Central memory CD4-positive, alpha-beta T cell (primary cell): ENCODE results near the gene EDN2.

Experiments used
- DNase-seq: peaks from one replicate; pipeline ENCODE4 v3.0.0; 2022

The EDN2 gene

DNA sequence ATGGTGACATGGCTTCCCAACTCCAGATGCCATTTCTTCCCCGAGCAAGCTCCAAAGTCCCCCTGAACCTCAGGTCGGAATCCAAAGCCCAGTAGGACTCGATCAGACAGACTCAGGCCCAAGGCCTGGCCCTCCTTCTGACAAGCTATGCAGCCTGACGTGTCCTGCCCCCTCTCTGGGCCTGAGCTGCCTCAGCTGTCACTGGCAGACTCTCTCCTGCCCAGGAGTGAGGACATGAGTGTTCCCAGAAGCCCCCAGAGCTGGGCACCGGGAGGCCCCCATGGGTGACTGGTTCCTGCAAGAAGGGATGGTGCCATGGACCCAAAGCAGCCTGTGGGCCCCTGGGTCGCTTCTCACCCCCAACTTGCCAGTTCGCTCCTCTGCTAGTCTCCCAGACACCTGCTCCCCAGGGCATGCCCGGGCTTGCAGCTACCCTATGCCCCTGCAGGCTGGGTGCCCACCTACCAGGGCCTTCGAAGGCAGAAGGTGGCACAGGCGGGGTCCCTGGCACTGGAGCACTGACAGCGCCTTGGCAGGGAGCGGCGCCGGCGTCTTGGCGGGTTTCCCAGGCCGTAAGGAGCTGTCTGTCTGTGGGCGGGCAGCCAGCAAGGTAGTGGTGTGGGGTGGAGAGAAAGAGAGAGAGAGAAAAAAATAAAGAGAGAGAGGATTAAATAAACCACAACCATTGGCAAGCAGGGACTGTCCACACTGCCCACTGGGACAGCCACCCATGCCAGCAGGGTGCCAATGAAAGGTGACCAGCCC, 2.3 kb downstream of the EDN2 start:
- no peak for DNase-seq

- no peak for DNase-seq
Measured at GRCh38 chr1:41481109-41481775, 3.2 kb downstream of the EDN2 start.

DNA sequence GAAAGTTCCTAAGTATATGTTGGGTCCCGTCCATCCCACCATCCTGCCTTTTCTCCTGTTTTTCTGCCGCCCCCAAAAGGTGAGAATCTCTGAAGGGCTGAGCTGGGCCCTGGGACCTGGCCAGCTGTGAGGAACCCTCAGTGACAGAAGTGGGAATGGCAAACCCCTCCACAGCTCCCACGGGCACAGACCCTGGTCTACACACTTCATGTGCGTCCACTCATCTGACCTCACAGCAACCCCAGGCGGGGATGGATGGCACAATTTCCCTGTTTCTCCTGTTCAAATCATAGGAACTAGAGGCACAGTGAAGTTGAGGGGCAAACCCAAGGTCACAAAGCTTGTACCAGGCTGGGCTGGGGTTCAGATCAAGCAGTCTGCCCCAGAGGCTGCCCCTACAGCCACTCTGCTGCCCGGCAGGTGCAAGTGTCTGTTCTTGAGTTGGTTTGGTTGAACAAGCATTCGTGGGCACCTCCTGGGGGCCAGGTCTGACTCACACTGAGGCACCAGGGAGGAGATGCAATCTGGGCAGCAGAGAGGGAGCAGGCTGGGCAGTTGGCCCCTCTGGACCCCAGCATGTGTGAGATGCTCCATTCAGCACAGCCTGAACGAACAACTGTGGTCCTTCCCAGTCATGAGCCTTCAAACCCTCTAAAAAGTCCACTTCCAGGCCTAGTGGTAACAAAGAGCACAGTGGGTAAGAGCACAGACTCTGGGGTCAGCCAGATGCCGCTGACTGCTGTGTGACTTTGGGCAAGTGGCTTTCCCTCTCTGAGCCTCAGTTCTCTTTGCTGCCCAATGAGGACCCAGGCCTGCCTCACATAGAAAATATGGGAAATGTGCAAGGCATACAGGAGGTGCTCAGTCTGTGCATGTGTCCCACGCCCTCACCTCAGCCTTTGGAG, 4.0 kb downstream of the EDN2 start:
- DNase-seq: no peak

- DNase-seq: no peak
Measured at GRCh38 chr1:41479808-41480160, 4.7 kb downstream of the EDN2 start.

GRCh38 chr1:41479000-41479807, 5.3 kb downstream of the EDN2 start:
- DNase-seq: no peak

GRCh38 chr1:41478118-41478748, 6.2 kb downstream of the EDN2 start:
- DNase-seq: no peak

DNA sequence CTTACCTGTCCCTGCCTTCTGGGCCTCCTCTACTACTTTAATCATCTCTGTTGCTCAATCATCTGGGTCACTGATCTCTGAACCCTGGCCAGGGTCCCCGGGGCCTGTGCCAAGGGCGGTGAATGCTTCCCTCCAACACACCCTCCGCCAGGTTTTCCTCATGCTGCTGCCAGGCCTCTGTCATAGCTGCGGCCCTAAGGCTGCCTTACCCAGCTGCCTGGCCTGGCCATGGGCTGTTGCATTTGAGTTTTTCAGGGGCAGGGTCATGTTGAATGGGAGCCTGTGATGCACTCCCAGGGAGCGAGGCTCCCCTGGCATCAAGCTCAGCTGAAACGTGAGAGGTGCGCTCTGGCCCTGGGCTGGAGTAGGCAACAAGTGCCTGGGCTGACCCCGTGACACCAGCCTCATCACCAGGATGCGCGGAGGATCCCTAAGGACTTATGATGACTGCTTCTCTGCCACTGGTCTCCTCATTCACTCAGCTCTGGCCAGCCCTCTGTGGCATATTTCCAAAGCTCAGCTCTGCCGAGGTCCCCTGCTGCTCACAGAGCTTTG, 7.6 kb downstream of the EDN2 start:
- DNase-seq: no peak

DNA sequence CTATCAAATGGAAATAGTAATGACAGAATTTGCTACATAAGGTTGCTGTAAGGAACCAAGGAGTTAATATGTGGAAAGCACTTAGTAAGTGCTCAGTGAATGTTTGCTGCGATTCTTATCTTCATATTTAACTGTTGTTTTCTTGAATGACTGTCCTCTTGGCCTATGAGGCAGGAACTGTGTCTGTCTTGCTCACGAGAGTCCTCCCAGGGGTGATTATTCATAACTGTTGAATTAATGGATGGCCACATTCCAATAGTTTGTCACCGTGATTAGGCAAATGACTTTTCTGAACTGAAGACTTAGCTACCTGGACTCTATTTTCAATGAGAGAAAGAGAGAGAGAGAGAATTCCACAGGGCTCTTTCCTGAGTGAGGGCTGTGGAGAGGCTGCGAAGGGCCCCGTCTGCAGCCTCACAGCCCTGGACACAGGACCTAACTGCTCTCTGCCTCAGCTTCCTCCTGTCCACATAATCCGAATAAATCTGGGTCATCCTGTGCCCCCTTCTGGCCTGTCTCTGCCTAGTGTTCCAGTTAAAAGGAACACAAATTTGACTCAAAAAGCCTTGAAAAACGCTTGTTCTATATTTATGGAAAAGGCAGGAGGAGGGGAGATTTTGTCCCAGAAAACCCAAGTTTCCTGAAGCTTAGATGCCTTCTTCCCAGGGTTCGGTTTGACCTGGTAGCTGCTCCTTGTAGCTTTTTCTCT, 8.5 kb downstream of the EDN2 start:
- DNase-seq: no peak

DNA sequence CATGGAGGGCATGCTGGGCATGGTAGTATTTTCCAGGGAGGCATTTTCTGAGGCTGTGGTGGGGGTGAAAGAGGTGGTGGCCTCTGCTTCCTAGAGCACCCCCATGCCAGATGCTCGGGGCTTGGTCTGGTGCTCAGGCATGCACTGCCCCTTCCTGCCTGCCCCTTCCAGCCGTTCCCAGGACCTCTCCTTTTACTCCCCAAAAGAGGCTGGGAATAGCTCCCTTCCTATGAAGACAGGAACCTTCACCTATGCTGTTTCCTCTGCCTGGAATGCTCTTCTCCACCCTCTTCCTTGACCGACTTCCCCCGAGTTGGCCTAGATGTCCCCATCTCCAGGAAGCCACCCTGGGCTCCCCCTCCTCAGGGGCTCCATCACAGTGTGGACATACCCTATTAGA, 9.1 kb downstream of the EDN2 start:
- DNase-seq: no peak

DNA sequence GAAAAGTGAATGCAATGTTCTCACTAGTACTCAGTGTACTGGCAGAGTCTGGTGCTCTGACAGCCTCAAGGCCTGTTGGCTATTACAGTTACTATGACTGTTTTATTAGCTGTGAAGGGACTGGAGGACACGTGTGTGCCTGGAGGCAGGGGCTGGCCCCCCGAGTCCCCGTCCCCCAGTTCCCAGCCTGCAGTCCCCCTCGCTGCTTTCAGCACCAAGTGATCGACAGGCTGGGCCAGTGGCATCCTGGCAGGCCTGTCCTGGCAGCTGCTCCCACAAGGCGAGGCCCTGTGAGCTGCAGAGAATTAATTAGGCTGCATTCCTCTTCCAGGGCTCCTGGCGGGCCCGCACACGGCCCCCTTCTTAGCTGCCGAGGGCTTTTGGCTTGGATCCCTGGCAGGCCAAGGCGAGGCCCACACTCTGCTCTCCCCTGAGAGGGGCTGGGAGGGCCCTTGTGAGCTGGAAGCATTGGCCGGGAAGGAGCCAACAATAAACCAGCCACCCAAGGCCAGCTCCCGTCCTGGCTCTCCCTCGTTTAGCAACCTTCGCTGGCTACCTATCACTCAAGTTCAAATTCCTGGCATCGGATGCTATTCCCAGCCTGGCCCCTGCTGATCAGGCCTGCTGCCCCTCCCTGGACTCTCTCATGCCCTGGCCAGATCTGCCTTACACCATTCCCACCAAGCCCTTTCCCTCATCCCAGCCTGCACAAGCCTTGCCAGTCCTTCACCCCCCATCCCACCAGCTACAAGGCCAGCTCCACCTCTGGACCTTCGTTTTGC, 9.8 kb downstream of the EDN2 start:
- DNase-seq: no peak

DNA sequence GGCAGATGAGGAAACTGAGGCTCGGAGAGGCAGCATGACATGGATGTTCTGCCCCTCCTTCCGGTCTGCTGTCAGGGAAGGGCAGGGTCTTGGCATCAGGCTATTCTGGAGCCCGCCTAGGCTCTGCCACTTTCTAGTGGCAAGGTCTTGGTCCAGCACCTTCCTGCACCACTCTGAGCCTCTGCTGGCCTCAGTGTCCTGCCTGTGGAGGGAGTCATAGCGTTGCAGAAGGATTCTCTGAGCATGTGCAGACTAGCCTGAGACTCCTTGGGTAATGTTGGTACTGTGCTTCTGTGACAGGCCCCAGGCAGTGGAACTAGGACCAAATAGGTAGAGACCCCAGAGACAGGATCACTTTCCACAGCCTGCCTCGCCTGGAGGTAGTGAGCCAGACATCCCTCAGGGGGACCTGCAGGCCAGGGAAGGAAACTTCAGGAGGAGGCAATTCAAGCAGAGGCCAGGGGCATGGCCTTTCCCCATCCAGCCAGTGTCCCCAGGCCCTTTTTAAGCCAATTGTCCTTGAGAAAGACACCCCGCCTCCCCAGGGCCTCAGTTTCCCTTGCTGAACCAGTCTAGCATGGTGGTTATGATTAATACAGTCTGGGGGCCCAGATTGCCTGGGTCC, 10.6 kb downstream of the EDN2 start:
- no peak for DNase-seq

DNA sequence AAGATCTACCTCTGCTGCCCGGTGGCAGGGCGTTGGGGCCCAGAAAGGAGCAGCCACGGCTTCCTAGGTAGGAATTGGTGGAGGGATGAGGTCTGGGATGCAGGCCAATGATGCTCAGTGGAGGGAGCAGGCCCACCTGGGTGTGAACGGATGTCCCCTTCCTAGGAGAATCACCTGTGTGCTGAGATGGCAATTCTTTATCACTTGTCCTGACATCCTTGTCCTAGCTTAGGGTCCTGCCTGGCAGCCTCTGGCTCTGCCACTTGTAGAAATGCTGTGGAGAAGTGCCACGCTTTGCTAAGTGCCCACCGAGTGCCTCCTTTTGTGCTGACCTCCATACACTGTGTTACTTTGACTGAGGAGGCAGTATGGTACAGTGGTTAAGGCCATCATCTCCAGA, 12.8 kb downstream of the EDN2 start:
- no peak for DNase-seq

GRCh38 chr1:41469706-41470105, 14.8 kb downstream of the EDN2 start:
- DNase-seq: no peak

DNA sequence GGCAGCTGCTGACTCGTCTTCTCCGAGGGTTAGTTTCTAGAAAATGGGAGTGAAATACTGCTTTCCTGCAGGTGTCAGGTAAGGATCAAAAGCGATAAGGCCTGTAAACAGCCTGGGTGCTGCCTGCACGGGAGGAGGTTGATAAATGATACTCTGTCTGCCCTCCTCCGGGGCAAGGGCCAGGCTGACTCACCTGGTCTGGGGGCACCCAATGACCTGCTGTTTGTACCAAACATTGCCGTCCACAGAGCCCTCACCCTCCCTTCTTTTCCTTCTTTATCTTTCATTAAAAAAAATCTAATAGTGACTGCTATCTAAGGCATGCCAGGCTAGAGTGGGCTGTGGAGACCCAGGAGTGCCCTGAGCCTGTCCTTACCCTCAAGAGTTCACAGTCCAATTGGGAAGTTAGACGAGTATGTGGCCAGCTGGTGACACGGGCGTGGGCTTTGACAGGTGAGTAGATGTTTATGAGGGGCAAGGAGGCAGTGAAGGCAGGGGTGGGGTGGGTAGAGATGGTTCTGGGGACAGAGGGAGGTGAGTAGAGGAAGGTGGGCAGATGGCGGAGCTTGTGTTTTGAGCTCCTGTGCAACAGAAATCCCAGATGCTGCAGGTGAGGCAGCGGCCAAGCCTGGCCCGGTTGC, 16.2 kb downstream of the EDN2 start:
- no peak for DNase-seq

DNA sequence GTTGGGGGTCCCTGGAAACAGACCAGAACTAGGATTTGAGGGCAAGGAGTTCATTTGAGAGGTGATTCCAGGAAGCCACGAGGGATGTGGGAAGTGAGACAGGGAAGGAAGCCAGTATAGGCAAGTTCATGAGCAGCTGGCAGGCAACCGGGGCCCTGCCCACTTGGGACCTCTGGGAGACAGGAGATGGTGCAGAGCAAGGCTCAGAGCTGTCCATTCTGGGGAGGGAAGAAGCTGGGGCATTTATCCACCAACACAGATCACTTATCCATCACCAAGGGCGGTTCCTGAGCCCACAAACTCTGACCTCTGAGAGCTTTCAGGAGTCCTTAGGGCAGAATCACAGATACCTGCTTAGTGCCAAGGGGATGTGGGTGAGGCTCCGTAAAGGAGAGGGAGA, 16.8 kb downstream of the EDN2 start:
- DNase-seq: no peak

DNA sequence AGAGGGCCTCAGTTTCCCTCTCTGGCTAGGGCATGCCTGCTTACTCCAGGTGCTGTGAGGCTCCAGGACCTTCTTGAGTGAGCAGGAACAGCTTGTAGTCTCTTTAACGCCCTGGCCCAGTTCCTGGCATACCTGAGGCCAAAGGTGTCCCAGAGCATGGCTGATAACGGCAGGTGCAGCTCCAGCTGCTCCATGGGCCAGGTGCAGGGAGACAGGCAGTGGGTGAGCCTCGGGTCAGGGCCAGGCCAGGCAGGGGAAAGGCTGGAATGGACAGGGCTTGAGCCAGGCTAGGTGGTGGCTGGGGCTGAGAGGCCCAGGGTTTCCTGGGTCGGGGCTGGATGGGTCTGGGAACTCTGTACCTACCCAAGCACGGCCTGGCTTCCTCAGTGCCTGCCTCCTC, 18.3 kb downstream of the EDN2 start:
- no peak for DNase-seq

DNA sequence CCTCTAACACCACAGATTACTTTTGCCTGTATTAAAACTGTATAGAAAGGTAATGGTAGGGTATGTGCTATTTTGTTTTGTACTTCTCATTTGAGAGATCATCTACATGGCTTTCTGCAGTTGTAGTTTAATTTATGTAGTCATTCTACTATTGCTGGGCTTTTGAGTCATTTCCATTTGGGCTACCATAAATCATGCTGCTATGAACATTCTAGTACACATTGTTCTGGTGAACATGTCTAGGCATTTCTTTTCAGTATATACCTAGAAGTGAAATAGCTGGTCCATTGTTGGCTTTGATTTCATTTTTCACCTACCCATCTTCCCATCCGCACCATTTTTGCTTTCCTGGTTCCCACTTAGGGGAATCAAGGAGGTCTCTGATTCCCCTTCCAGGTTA, 18.7 kb downstream of the EDN2 start:
- DNase-seq: no peak

- no peak for DNase-seq
Measured at GRCh38 chr1:41464885-41465284, 19.6 kb downstream of the EDN2 start.

DNA sequence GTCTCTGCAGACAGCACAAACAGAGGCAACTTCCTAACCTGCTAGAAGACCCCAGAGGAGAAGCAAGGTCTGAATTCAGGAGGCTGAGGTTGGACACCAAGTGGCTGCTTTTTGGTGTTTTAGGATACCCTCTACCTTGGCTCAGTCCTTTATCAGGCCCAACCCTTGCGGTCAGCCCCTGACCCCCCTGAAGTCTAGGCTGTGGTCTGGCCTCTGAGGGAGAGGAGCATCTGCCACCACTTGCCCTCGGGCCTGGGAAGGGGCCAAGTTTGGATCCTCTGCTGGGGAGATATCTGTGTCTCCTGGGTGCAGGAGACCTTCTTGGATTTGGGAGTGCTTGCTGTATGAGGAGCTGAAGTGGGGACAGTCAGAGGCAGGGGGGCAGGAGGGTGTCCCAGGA, 21.0 kb downstream of the EDN2 start:
- no peak for DNase-seq

DNA sequence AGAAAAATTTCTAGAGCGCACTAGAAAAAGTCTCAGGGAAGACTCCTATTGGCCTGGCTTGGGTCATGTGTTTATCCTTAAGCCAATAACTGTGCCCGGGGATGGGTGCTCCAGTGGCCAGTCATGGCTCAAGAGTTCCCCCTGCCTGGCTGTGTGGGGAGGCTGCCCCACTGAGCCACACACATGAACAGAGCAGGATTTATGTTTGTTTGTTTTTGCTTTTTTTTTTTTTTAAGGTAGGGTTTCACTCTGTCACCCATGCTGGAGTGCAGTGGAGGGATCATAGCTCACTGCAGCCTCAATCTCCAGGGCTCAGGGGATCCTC, 21.8 kb downstream of the EDN2 start:
- no peak for DNase-seq
